ENCODE results near the gene TMEM185B.

Gene TMEM185B

GRCh38 chr2:120244656-120245519, 21.7 kb upstream of the TMEM185B start:
- Histone ChIP-seq H3K9ac (ENCODE audit: insufficient read length, low read depth) (no peak overlapping the region), H3K36me3 (ENCODE audit: insufficient read depth, insufficient read length, low read length) (no peaks in the 10 kb centered on the region), H3K4me3 (ENCODE audit: insufficient read length, low read depth) (no peak overlapping the region), H3K27me3 (ENCODE audit: insufficient read depth, insufficient read length) (peaks cover 14% of the 10 kb centered on the region), H3K4me1 (ENCODE audit: insufficient read depth, insufficient read length) (peaks cover 26% of the 10 kb centered on the region), H3K9me3 (ENCODE audit: insufficient read depth, low read length) (no peaks in the 10 kb centered on the region)
- DNase-seq (ENCODE audit: low read depth, low spot score): no peak
- no peak for TF ChIP-seq YY1 (IDR thresholded peaks at IDR 0.05; ENCODE audit: insufficient read depth, insufficient read length)
- TF ChIP-seq ZNF274 (IDR thresholded peaks at IDR 0.05; ENCODE audit: low read depth, low read length): no peak
- TF ChIP-seq SUZ12 (IDR thresholded peaks at IDR 0.05; ENCODE audit: extremely low read depth, insufficient read depth, insufficient read length): no peak

- H3K4me1 ChIP-seq (ENCODE audit: insufficient read depth, insufficient read length): peaks cover 33% of the 10 kb centered on the region
- no peak for TF ChIP-seq SUZ12 (IDR thresholded peaks at IDR 0.05; ENCODE audit: extremely low read depth, insufficient read depth, insufficient read length)
These were observed 20.8 kb upstream of the TMEM185B start for GRCh38 chr2:120243875-120244553.

GRCh38 chr2:120243211-120243610, 20.0 kb upstream of the TMEM185B start:
- no peaks in the 10 kb centered on the region for H3K36me3 ChIP-seq (ENCODE audit: insufficient read depth, insufficient read length, low read length)
- H3K4me3 ChIP-seq (ENCODE audit: insufficient read length, low read depth): no peak overlapping the region
- no peak for DNase-seq (ENCODE audit: low read depth, low spot score)
- H3K9ac ChIP-seq (ENCODE audit: insufficient read length, low read depth): no peak overlapping the region
- TF ChIP-seq YY1 (IDR thresholded peaks at IDR 0.05; ENCODE audit: insufficient read depth, insufficient read length): no peak
- no peak for TF ChIP-seq SUZ12 (IDR thresholded peaks at IDR 0.05; ENCODE audit: extremely low read depth, insufficient read depth, insufficient read length)
- no peak for TF ChIP-seq ZNF274 (IDR thresholded peaks at IDR 0.05; ENCODE audit: low read depth, low read length)
- H3K4me1 ChIP-seq (ENCODE audit: insufficient read depth, insufficient read length): peaks cover 40% of the 10 kb centered on the region
- H3K9me3 ChIP-seq (ENCODE audit: insufficient read depth, low read length): no peaks in the 10 kb centered on the region
- H3K27me3 ChIP-seq (ENCODE audit: insufficient read depth, insufficient read length): peaks cover 3% of the 10 kb centered on the region

More at GRCh38 chr2:120243875-120244553, 20.8 kb upstream of the TMEM185B start:
- Histone ChIP-seq H3K36me3 (ENCODE audit: insufficient read depth, insufficient read length, low read length) (no peaks in the 10 kb centered on the region), H3K9ac (ENCODE audit: insufficient read length, low read depth) (no peak overlapping the region), H3K9me3 (ENCODE audit: insufficient read depth, low read length) (no peaks in the 10 kb centered on the region), H3K4me3 (ENCODE audit: insufficient read length, low read depth) (no peak overlapping the region), H3K27me3 (ENCODE audit: insufficient read depth, insufficient read length) (peaks cover 7% of the 10 kb centered on the region)
- DNase-seq (ENCODE audit: low read depth, low spot score): no peak

- Histone ChIP-seq H3K27me3 (ENCODE audit: insufficient read depth, insufficient read length) (peaks cover 2% of the 10 kb centered on the region), H3K9ac (ENCODE audit: insufficient read length, low read depth) (no peak overlapping the region), H3K36me3 (ENCODE audit: insufficient read depth, insufficient read length, low read length) (no peaks in the 10 kb centered on the region), H3K9me3 (ENCODE audit: insufficient read depth, low read length) (no peaks in the 10 kb centered on the region), H3K4me3 (ENCODE audit: insufficient read length, low read depth) (no peak overlapping the region), H3K4me1 (ENCODE audit: insufficient read depth, insufficient read length) (peaks cover 48% of the 10 kb centered on the region)
- DNase-seq (ENCODE audit: low read depth, low spot score): no peak
- TF ChIP-seq YY1 (IDR thresholded peaks at IDR 0.05; ENCODE audit: insufficient read depth, insufficient read length): no peak
- no peak for TF ChIP-seq ZNF274 (IDR thresholded peaks at IDR 0.05; ENCODE audit: low read depth, low read length)
- TF ChIP-seq SUZ12 (IDR thresholded peaks at IDR 0.05; ENCODE audit: extremely low read depth, insufficient read depth, insufficient read length): no peak
These were observed 18.5 kb upstream of the TMEM185B start for GRCh38 chr2:120241684-120242083.

- H3K9me3 ChIP-seq (ENCODE audit: insufficient read depth, low read length): no peaks in the 10 kb centered on the region
- peak overlapping the region; percentile 59 for H3K9ac ChIP-seq (ENCODE audit: insufficient read length, low read depth)
- TF ChIP-seq YY1 (IDR thresholded peaks at IDR 0.05; ENCODE audit: insufficient read depth, insufficient read length) (no peak), ZNF274 (IDR thresholded peaks at IDR 0.05; ENCODE audit: low read depth, low read length) (no peak)
- peaks cover 47% of the 10 kb centered on the region for H3K4me1 ChIP-seq (ENCODE audit: insufficient read depth, insufficient read length)
- no peak for DNase-seq (ENCODE audit: low read depth, low spot score)
- H3K4me3 ChIP-seq (ENCODE audit: insufficient read length, low read depth): no peak overlapping the region
- no peaks in the 10 kb centered on the region for H3K27me3 ChIP-seq (ENCODE audit: insufficient read depth, insufficient read length)
- no peaks in the 10 kb centered on the region for H3K36me3 ChIP-seq (ENCODE audit: insufficient read depth, insufficient read length, low read length)
These were observed 17.8 kb upstream of the TMEM185B start for GRCh38 chr2:120240901-120241429.

- Histone ChIP-seq H3K4me3 (ENCODE audit: insufficient read length, low read depth) (no peak overlapping the region), H3K27me3 (ENCODE audit: insufficient read depth, insufficient read length) (no peaks in the 10 kb centered on the region), H3K36me3 (ENCODE audit: insufficient read depth, insufficient read length, low read length) (no peaks in the 10 kb centered on the region), H3K4me1 (ENCODE audit: insufficient read depth, insufficient read length) (peaks cover 36% of the 10 kb centered on the region), H3K9me3 (ENCODE audit: insufficient read depth, low read length) (no peaks in the 10 kb centered on the region), H3K9ac (ENCODE audit: insufficient read length, low read depth) (peak overlapping the region; percentile 12)
- no peak for TF ChIP-seq ZNF274 (IDR thresholded peaks at IDR 0.05; ENCODE audit: low read depth, low read length)
- TF ChIP-seq SUZ12 (IDR thresholded peaks at IDR 0.05; ENCODE audit: extremely low read depth, insufficient read depth, insufficient read length): no peak
- no peak for TF ChIP-seq YY1 (IDR thresholded peaks at IDR 0.05; ENCODE audit: insufficient read depth, insufficient read length)
- DNase-seq (ENCODE audit: low read depth, low spot score): no peak
These were observed 16.5 kb upstream of the TMEM185B start for GRCh38 chr2:120239488-120240287.
